Neural progenitor cell (in vitro differentiated cells): ENCODE results near the gene EPHX1.

Source experiments
- EZH2phosphoT487 ChIP-seq: fragments of 200-600 bp; sonication (generic); IDR thresholded peaks from 2 replicates; pipeline ENCODE4 v1.6.1; 2017; ENCODE audit warnings: antibody characterized with exemption
- TF ChIP-seq, protein P1 (sequence below): fragments of 200-600 bp; sonication (generic); IDR thresholded peaks from 2 replicates; pipeline ENCODE4 v1.5.1; 2017; ENCODE audit warnings: antibody characterized with exemption, mild to moderate bottlenecking

DNA sequence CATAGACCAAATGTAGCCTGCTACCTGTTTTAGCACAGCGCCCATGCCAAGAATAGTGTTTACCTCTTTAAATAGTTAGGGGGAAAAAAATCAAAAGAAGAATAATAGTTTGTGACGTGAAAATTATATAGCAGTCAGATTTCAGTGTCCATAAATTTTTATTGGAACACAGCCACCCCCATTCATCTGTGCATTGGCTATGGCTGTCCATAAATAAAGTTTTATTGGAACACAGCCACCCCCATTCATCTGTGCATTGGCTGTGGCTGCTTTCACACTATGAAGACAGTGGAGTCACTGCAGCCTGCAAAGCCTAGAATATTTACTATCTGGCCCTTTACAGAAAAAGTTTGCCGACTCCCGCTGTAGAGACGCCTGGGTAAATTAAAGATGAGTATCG is 20.9 kb downstream of the EPHX1 start:
- TF ChIP-seq, protein P1, sequence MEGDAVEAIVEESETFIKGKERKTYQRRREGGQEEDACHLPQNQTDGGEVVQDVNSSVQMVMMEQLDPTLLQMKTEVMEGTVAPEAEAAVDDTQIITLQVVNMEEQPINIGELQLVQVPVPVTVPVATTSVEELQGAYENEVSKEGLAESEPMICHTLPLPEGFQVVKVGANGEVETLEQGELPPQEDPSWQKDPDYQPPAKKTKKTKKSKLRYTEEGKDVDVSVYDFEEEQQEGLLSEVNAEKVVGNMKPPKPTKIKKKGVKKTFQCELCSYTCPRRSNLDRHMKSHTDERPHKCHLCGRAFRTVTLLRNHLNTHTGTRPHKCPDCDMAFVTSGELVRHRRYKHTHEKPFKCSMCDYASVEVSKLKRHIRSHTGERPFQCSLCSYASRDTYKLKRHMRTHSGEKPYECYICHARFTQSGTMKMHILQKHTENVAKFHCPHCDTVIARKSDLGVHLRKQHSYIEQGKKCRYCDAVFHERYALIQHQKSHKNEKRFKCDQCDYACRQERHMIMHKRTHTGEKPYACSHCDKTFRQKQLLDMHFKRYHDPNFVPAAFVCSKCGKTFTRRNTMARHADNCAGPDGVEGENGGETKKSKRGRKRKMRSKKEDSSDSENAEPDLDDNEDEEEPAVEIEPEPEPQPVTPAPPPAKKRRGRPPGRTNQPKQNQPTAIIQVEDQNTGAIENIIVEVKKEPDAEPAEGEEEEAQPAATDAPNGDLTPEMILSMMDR = no peak
- TF ChIP-seq EZH2phosphoT487 = no peak
